Kidney (tissue), 14 donors: ENCODE data around the gene CRADD. TPM values are rescaled to one million over a fixed set of nuclear protein-coding genes. Genes with fewer than 3 reads are reported as not detected.

Source experiments
- DNase-seq, 5 donors: peaks; one replicate each; pipeline ENCODE4 v3.0.0-alpha.2; 2013 to 2020
- FAIRE-seq: peaks from 2 replicates; lab custom pipeline; 2012; peaks lifted over from hg19 to GRCh38; lab: Jason Lieb, UNC
- H3K27ac ChIP-seq, 2 donors: one replicate each; pipeline ENCODE4 v1.7.0; 2013; ENCODE audit warnings: low read depth in 2 of 2, low read length in 2 of 2, inconsistent platforms in 1 of 2
- H3K27me3 ChIP-seq: one replicate; pipeline ENCODE4 v1.7.1; 2013; ENCODE audit warnings: low read length, inconsistent platforms; ENCODE audit not compliant: control insufficient read depth, insufficient read depth
- H3K36me3 ChIP-seq, 3 donors: one replicate each; pipeline versions ENCODE4 v1.7.0 to v1.7.1; 2013; ENCODE audit warnings: low read length in 3 of 3, control low read depth in 1 of 3, inconsistent platforms in 1 of 3; ENCODE audit not compliant: insufficient read depth in 3 of 3, control insufficient read depth in 2 of 3
- H3K4me1 ChIP-seq, 3 donors: one replicate each; pipeline versions ENCODE4 v1.7.0 to v1.7.1; 2013; ENCODE audit warnings: low read length in 3 of 3, inconsistent platforms in 1 of 3, low read depth in 1 of 3; ENCODE audit not compliant: control insufficient read depth in 2 of 3, insufficient read depth in 2 of 3
- H3K4me3 ChIP-seq, 3 donors: one replicate each; pipeline versions ENCODE4 v1.7.0 to v1.8.1; 2013; ENCODE audit warnings: low read length in 3 of 3, control low read depth in 1 of 3, inconsistent platforms in 1 of 3
- H3K9ac ChIP-seq, 3 donors: one replicate each; pipeline versions ENCODE4 v1.7.0 to v1.7.1; 2013; ENCODE audit warnings: low read length in 3 of 3, control low read depth in 1 of 3, inconsistent platforms in 1 of 3
- H3K9me3 ChIP-seq, 3 donors: one replicate each; pipeline versions ENCODE4 v1.7.0 to v1.7.1; 2013; ENCODE audit warnings: low read length in 3 of 3, control low read depth in 1 of 3, inconsistent platforms in 1 of 3; ENCODE audit not compliant: control insufficient read depth in 2 of 3, insufficient read depth in 1 of 3
- intact Hi-C: fragments of 100-400 bp; cut with DNase I; formaldehyde crosslinking; loops from one replicate; pipeline ENCODE4 v1.11.1; 2022
- polyA plus RNA-seq: library from polyadenylated mRNA; stranded (reverse); fragments of 350-450 nt; fragmentation: Illumina TruSeq; extraction: RNeasy Lipid Tissue Mini Kit (QIAGEN cat#74804); gene quantifications from one replicate; pipeline ENCODE4 v1.2.3, GENCODE V29; 2014; ENCODE audit warnings: low read depth, low replicate concordance; ENCODE audit not compliant: insufficient read depth
- total RNA-seq: library from RNA; stranded (reverse); fragmentation: NEBNext Ultra II Directional; extraction: Animal tissue kit (Norgen Biotek cat#: 25700); gene quantifications from one replicate; pipeline ENCODE4 v1.2.1, GENCODE V29; 2021
- TF ChIP-seq, protein P1 (sequence below): IDR thresholded peaks from 3 replicates; pipeline ENCODE4 v1.5.1; 2012; ENCODE audit warnings: mild to moderate bottlenecking, moderate library complexity, borderline replicate concordance; ENCODE audit not compliant: insufficient read depth; ENCODE audit errors: extremely low read depth
- donor health status: control.
- donor health status: control.
- donor health status: control.
- donor health status: control.
- donor health status: control.
- donor health status: DM: yes; HTN: yes; CAD: no.
- donor health status: Normal renal cell carcinoma (clear cell type).

CRADD gene
- total and polyA plus RNA-seq, 2 donors from 2014 or later = 19.1 to 28.8 TPM

DNA sequence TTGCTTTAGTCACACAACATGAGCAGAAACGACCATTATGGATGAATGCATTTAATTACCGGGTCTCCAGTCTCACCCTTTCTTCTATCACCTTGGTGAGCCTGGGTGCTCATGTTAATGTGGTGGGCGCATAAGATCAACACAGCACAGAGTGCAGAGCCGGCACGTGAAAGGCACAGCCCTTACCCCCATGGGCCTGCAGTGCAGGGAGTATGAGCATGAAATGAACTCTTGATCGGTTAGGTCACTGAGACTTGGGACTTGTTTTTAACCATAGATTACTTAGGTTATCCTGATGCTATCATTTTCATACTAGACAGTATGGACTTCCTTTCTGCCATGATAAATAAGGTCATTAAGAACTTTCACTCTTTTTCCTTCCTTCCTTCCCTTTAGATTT, 156.8 kb downstream of the CRADD start:
- TF ChIP-seq, protein P1, sequence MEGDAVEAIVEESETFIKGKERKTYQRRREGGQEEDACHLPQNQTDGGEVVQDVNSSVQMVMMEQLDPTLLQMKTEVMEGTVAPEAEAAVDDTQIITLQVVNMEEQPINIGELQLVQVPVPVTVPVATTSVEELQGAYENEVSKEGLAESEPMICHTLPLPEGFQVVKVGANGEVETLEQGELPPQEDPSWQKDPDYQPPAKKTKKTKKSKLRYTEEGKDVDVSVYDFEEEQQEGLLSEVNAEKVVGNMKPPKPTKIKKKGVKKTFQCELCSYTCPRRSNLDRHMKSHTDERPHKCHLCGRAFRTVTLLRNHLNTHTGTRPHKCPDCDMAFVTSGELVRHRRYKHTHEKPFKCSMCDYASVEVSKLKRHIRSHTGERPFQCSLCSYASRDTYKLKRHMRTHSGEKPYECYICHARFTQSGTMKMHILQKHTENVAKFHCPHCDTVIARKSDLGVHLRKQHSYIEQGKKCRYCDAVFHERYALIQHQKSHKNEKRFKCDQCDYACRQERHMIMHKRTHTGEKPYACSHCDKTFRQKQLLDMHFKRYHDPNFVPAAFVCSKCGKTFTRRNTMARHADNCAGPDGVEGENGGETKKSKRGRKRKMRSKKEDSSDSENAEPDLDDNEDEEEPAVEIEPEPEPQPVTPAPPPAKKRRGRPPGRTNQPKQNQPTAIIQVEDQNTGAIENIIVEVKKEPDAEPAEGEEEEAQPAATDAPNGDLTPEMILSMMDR = no peak
- Histone ChIP-seq H3K4me3 (no peak overlapping the region), H3K27me3 (no peaks in the 10 kb centered on the region), H3K36me3 (no peaks in the 10 kb centered on the region), H3K27ac (no peak overlapping the region), H3K9me3 (no peaks in the 10 kb centered on the region), H3K9ac (no peak overlapping the region), H3K4me1 (peaks cover 0 to 4% (median 0%) of the 10 kb centered on the region in 3 donors)
- FAIRE-seq = no peak
- intact Hi-C loops = no loop called here
- no peak for DNase-seq

DNA sequence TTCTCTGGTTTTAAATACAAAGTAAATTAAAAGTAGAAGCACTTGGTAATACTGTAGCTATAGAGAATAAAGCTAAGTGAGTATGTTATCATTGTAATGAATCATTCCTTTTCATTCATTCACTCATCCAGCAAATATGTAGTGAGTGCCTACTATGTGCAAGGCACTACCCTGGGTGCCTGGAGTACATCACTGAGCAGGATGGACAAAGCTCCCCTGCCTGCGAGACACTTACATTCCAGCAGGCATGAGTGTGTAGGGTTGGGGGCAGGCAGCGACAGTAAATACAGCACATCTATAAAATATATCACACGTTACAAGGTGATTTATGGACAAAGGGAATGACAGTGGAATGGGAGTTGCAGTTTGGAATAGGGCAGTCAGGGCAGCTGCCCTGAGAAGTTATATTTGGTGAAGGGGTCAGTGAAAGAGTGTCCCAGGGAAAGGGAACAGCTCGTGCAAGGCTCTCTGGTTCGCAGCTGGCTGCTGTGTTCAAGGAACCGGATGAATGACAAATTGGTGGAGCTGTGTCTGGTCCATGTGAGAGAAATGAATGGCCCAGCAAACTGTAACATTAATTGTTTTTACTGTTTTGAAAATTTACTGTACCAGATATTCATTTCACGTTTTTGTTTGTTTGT, 159.6 kb downstream of the CRADD start:
- peaks cover 0 to 4% (median 0%) of the 10 kb centered on the region in 3 donors for H3K4me1 ChIP-seq
- no peak for FAIRE-seq

DNA sequence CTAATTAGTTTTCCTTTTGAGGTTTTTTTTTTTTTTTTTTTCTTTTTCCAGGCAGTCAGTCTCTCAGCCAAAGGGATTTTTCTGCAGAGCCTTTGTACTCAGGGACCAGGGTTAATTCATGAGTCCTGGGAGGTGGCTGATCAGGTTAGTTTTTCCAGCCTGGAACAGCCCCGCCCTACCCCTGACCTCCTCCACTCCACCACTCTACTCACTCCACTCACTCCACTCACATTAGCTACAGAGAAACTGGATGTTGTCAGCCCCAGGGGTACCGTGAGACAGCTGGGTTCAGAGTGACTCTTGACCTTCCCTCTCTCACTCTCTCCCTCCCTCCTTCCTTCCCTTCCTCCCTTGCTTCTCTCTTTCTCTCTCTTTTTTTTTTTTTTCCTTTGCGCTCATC, 161.0 kb downstream of the CRADD start:
- DNase-seq (no peak), FAIRE-seq (no peak)
- H3K36me3 ChIP-seq = no peaks in the 10 kb centered on the region
- no peaks in the 10 kb centered on the region for H3K9me3 ChIP-seq
- H3K27me3 ChIP-seq = no peaks in the 10 kb centered on the region
- intact Hi-C loops = no loop called here
- TF ChIP-seq, protein P1 = no peak
- no peak overlapping the region for H3K27ac ChIP-seq
- H3K4me1 ChIP-seq = peaks cover 0 to 4% (median 0%) of the 10 kb centered on the region in 3 donors
- H3K9ac ChIP-seq = no peak overlapping the region
- no peak overlapping the region for H3K4me3 ChIP-seq

More for the DNA sequence above, 159.6 kb downstream of the CRADD start:
- TF ChIP-seq, protein P1 = no peak
- no peak overlapping the region for H3K9ac ChIP-seq
- no peaks in the 10 kb centered on the region for H3K36me3 ChIP-seq
- intact Hi-C loops = no loop called here
- DNase-seq = no peak
- H3K27me3 ChIP-seq = no peaks in the 10 kb centered on the region
- no peak overlapping the region for H3K4me3 ChIP-seq
- H3K27ac ChIP-seq = no peak overlapping the region
- H3K9me3 ChIP-seq = no peaks in the 10 kb centered on the region

DNA sequence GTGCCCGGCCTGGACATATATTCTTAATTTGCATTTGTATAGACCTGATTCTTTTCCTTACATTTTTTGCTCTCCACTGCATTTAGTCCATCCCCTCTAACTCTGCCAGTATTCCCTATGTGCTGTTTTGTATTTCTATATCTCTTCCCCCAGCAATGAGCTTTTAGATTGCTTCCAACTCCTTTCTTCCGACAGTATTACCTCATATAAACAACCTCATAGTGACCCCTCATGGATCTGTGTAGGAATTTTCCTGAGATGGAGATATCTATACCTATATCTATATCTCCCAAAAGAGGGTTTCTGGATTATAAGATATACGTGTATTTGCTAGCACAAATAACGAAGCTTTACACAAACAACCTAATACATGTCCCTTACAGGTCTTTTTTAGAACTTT, 161.9 kb downstream of the CRADD start:
- intact Hi-C loops = no loop called here
- no peak for FAIRE-seq
- no peak for DNase-seq
- H3K27ac ChIP-seq = no peak overlapping the region
- no peak overlapping the region for H3K9ac ChIP-seq
- no peaks in the 10 kb centered on the region for H3K27me3 ChIP-seq
- TF ChIP-seq, protein P1 = no peak
- no peaks in the 10 kb centered on the region for H3K4me1 ChIP-seq
- no peaks in the 10 kb centered on the region for H3K36me3 ChIP-seq
- no peak overlapping the region for H3K4me3 ChIP-seq
- no peaks in the 10 kb centered on the region for H3K9me3 ChIP-seq
